ENCODE measurements around the gene ABCC6. TPM values are rescaled to one million over a fixed set of nuclear protein-coding genes. Genes with fewer than 3 reads are reported as not detected.
"Not testable (repeated sequence)": the region's sequence is repeated elsewhere in the genome, so short reads cannot be mapped to it uniquely, and the experiment has no call there.

ABCC6 gene
- total RNA-seq, 1 donor: 0.36 TPM

GRCh38 chr16:16211404-16211803 lies 11.9 kb downstream of the ABCC6 start:
- not testable (repeated sequence) for H4K20me1 ChIP-seq (ENCODE audit: insufficient read depth, low read length); H3K4me3 ChIP-seq (ENCODE audit: insufficient read depth, low read length); H3K9me3 ChIP-seq (ENCODE audit: low read depth, low read length); H3K4me1 ChIP-seq (ENCODE audit: insufficient read depth, low read length); H3K27me3 ChIP-seq (ENCODE audit: insufficient read depth, low read length); H3K4me2 ChIP-seq (ENCODE audit: insufficient read depth, low read length); H3K27ac ChIP-seq (ENCODE audit: low read depth, low read length); H3K79me2 ChIP-seq (ENCODE audit: insufficient read depth, low read length); H2AFZ ChIP-seq (ENCODE audit: low read length); H3K36me3 ChIP-seq (ENCODE audit: insufficient read depth, low read length)
- DNase-seq (ENCODE audit: insufficient read length, low spot score, missing footprints): peak; percentile 26

- not testable (repeated sequence) for H3K79me2 ChIP-seq (ENCODE audit: insufficient read depth, low read length); H3K4me1 ChIP-seq (ENCODE audit: insufficient read depth, low read length); H3K36me3 ChIP-seq (ENCODE audit: insufficient read depth, low read length); H3K27ac ChIP-seq (ENCODE audit: low read depth, low read length); H4K20me1 ChIP-seq (ENCODE audit: insufficient read depth, low read length); H3K9me3 ChIP-seq (ENCODE audit: low read depth, low read length); DNase-seq (ENCODE audit: insufficient read length, low spot score, missing footprints); H3K4me2 ChIP-seq (ENCODE audit: insufficient read depth, low read length); H3K4me3 ChIP-seq (ENCODE audit: insufficient read depth, low read length); H2AFZ ChIP-seq (ENCODE audit: low read length); H3K27me3 ChIP-seq (ENCODE audit: insufficient read depth, low read length)
These were observed 14.8 kb downstream of the ABCC6 start for GRCh38 chr16:16208461-16208860.

- not testable (repeated sequence) for H3K4me2 ChIP-seq (ENCODE audit: insufficient read depth, low read length); H3K27ac ChIP-seq (ENCODE audit: low read depth, low read length); H3K9me3 ChIP-seq (ENCODE audit: low read depth, low read length); H3K79me2 ChIP-seq (ENCODE audit: insufficient read depth, low read length); H3K4me1 ChIP-seq (ENCODE audit: insufficient read depth, low read length); DNase-seq (ENCODE audit: insufficient read length, low spot score, missing footprints); H3K27me3 ChIP-seq (ENCODE audit: insufficient read depth, low read length); H3K36me3 ChIP-seq (ENCODE audit: insufficient read depth, low read length); H2AFZ ChIP-seq (ENCODE audit: low read length); H3K4me3 ChIP-seq (ENCODE audit: insufficient read depth, low read length); H4K20me1 ChIP-seq (ENCODE audit: insufficient read depth, low read length)
These were observed 15.4 kb downstream of the ABCC6 start for GRCh38 chr16:16207787-16208334.

GRCh38 chr16:16207097-16207786 lies 16.1 kb downstream of the ABCC6 start:
- not testable (repeated sequence) for H3K4me3 ChIP-seq (ENCODE audit: insufficient read depth, low read length); H2AFZ ChIP-seq (ENCODE audit: low read length); DNase-seq (ENCODE audit: insufficient read length, low spot score, missing footprints)

GRCh38 chr16:16205864-16206263 lies 17.4 kb downstream of the ABCC6 start:
- not testable (repeated sequence) for H3K27ac ChIP-seq (ENCODE audit: low read depth, low read length); H2AFZ ChIP-seq (ENCODE audit: low read length); H4K20me1 ChIP-seq (ENCODE audit: insufficient read depth, low read length); H3K4me2 ChIP-seq (ENCODE audit: insufficient read depth, low read length); H3K4me1 ChIP-seq (ENCODE audit: insufficient read depth, low read length); H3K27me3 ChIP-seq (ENCODE audit: insufficient read depth, low read length); H3K79me2 ChIP-seq (ENCODE audit: insufficient read depth, low read length); DNase-seq (ENCODE audit: insufficient read length, low spot score, missing footprints); H3K36me3 ChIP-seq (ENCODE audit: insufficient read depth, low read length); H3K9me3 ChIP-seq (ENCODE audit: low read depth, low read length); H3K4me3 ChIP-seq (ENCODE audit: insufficient read depth, low read length)

More at GRCh38 chr16:16207097-16207786, 16.1 kb downstream of the ABCC6 start:
- H3K36me3 ChIP-seq (ENCODE audit: insufficient read depth, low read length); H3K4me1 ChIP-seq (ENCODE audit: insufficient read depth, low read length); H3K27ac ChIP-seq (ENCODE audit: low read depth, low read length); H3K27me3 ChIP-seq (ENCODE audit: insufficient read depth, low read length); H4K20me1 ChIP-seq (ENCODE audit: insufficient read depth, low read length); H3K9me3 ChIP-seq (ENCODE audit: low read depth, low read length); H3K79me2 ChIP-seq (ENCODE audit: insufficient read depth, low read length); H3K4me2 ChIP-seq (ENCODE audit: insufficient read depth, low read length): not testable (repeated sequence)

GRCh38 chr16:16204552-16204951 lies 18.7 kb downstream of the ABCC6 start:
- H2AFZ ChIP-seq (ENCODE audit: low read length); H3K4me2 ChIP-seq (ENCODE audit: insufficient read depth, low read length); DNase-seq (ENCODE audit: insufficient read length, low spot score, missing footprints); H3K27ac ChIP-seq (ENCODE audit: low read depth, low read length); H3K4me3 ChIP-seq (ENCODE audit: insufficient read depth, low read length); H4K20me1 ChIP-seq (ENCODE audit: insufficient read depth, low read length); H3K79me2 ChIP-seq (ENCODE audit: insufficient read depth, low read length); H3K36me3 ChIP-seq (ENCODE audit: insufficient read depth, low read length); H3K27me3 ChIP-seq (ENCODE audit: insufficient read depth, low read length); H3K4me1 ChIP-seq (ENCODE audit: insufficient read depth, low read length); H3K9me3 ChIP-seq (ENCODE audit: low read depth, low read length): not testable (repeated sequence)

GRCh38 chr16:16203494-16203893 lies 19.8 kb downstream of the ABCC6 start:
- not testable (repeated sequence) for H3K4me2 ChIP-seq (ENCODE audit: insufficient read depth, low read length); H3K4me1 ChIP-seq (ENCODE audit: insufficient read depth, low read length); H3K36me3 ChIP-seq (ENCODE audit: insufficient read depth, low read length); H3K4me3 ChIP-seq (ENCODE audit: insufficient read depth, low read length); H3K9me3 ChIP-seq (ENCODE audit: low read depth, low read length); H2AFZ ChIP-seq (ENCODE audit: low read length); H3K27me3 ChIP-seq (ENCODE audit: insufficient read depth, low read length); DNase-seq (ENCODE audit: insufficient read length, low spot score, missing footprints); H3K79me2 ChIP-seq (ENCODE audit: insufficient read depth, low read length); H3K27ac ChIP-seq (ENCODE audit: low read depth, low read length); H4K20me1 ChIP-seq (ENCODE audit: insufficient read depth, low read length)
